HepG2 (cell line): Measurements from ENCODE around the gene NCKAP1.

ENCODE experiments used
- CBFB ChIP-seq: sonication (generic); formaldehyde crosslinking; IDR thresholded peaks from 2 replicates; pipeline ENCODE4 v1.4.0; 2020; ENCODE audit warnings: missing genetic modification reagents
- CHCHD3 ChIP-seq: sonication (generic); formaldehyde crosslinking; IDR thresholded peaks from 2 replicates; pipeline ENCODE4 v1.8.0; 2022; ENCODE audit warnings: mild to moderate bottlenecking, missing genetic modification reagents, moderate library complexity
- ZNF839 ChIP-seq: sonication (generic); formaldehyde crosslinking; IDR thresholded peaks from 2 replicates; pipeline ENCODE4 v1.4.0; 2020; ENCODE audit warnings: missing genetic modification reagents, mild to moderate bottlenecking, borderline replicate concordance
- TF ChIP-seq, protein P1 (sequence below): sonication (generic); formaldehyde crosslinking; IDR thresholded peaks from 2 replicates; pipeline ENCODE4 v1.4.0; 2020; ENCODE audit warnings: missing genetic modification reagents

DNA sequence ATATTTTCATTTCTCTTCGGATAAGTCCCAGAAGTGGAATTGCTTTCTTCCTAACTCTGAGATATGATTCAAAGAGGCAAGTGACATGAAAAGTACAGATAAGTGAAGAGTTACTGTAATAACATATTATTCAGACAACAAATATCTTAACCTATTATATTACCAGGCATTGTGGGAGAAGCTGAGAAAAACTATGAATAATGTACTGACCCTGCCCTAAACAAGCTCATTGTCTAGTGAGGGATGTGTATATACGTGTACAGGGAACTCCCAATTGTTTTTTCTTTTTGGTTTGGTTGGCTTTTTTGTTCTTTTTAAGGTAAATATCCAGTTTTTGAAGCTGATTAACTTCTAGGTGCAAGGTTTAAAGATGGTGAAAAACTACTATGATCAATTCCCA lies 26.5 kb downstream of the NCKAP1 start:
- TF ChIP-seq ZNF839 (no peak), CHCHD3 (no peak), CBFB (no peak)
- TF ChIP-seq, protein P1, sequence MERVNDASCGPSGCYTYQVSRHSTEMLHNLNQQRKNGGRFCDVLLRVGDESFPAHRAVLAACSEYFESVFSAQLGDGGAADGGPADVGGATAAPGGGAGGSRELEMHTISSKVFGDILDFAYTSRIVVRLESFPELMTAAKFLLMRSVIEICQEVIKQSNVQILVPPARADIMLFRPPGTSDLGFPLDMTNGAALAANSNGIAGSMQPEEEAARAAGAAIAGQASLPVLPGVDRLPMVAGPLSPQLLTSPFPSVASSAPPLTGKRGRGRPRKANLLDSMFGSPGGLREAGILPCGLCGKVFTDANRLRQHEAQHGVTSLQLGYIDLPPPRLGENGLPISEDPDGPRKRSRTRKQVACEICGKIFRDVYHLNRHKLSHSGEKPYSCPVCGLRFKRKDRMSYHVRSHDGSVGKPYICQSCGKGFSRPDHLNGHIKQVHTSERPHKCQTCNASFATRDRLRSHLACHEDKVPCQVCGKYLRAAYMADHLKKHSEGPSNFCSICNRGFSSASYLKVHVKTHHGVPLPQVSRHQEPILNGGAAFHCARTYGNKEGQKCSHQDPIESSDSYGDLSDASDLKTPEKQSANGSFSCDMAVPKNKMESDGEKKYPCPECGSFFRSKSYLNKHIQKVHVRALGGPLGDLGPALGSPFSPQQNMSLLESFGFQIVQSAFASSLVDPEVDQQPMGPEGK (CRISPR knock-in tag): no peak
